HG03196 (cell line): Measurements from ENCODE around the gene RTN4R.
"Not testable (repeated sequence)": the region's sequence is repeated elsewhere in the genome, so short reads cannot be mapped to it uniquely, and the experiment has no call there.

Experiments
- ATAC-seq: cut with Tn5 transposase; IDR thresholded peaks from one replicate; pipeline ENCODE4 v1.9.1; 2021; ENCODE audit not compliant: unreplicated experiment

RTN4R gene

DNA sequence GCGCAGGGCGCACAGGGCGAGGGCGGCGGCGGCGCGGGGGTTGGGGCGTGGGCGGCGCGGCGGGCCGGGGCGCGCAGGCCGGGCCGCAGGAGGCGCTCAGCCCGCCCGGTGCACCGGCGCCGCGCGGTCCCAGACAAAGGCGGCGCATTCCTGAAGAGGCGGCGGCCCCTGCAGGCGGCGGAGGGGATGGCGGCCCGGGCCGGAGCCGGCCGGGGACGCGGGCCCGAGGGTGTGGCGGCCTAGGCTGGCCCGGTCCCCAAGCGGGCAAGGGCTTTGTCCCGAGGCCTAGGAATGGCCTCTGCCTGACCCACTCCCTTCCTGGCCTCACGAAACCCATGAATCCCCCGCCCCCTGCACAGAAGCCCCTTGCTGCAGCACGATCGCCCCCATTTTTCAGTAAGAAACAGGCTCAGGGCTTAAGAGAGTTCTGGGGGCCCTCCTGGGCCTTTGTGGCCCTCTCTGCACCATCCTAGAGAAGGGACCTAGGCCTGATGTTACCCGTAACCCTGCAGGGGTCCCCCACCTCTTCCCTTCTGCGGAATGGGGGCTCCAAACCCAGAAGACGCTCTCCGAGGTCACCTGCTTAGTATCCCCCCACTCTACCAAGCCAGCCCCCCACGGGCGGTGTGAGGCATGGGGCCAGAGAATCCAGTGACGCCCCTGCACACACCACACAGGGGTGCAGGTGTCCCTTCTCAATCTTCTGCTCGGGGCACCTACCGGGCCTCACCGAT is at the start of gene RTN4R:
Gene RTN4R, minus strand, starts transcription at position 40 of the 734 bp plus-strand sequence. CDS start 226 bp downstream, outside the sequence.
- ATAC-seq: no peak

DNA sequence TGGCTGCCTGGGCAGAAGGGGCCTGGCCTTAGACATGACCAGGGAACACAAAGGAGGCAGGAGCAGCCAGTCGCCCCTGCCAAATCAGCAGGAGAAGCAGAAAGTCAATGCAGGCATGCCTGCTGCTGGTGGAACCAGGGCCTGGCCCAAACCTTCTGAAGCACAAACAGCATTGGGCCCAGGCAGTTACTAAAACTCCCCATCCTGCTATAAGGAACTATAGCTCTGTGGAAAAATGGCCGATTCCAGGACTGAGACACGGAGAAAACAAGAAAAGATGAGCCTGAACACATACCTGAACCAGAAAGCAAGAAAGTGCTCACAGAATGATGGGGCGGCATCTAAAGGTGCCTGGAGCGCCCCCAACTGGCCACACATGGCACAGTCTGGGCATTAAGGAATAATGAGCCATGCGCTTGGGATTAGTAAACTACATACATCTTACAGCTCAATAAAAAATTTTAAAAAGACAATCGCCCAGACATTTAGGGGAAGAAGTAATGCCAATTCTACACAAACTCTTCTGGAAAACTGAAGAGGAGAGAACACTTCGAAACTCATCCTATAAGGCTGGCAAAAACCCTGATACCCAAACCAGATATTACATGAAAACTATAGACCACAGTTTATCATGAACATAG is 49.4 kb upstream of the RTN4R start:
- ATAC-seq: not testable (repeated sequence)

DNA sequence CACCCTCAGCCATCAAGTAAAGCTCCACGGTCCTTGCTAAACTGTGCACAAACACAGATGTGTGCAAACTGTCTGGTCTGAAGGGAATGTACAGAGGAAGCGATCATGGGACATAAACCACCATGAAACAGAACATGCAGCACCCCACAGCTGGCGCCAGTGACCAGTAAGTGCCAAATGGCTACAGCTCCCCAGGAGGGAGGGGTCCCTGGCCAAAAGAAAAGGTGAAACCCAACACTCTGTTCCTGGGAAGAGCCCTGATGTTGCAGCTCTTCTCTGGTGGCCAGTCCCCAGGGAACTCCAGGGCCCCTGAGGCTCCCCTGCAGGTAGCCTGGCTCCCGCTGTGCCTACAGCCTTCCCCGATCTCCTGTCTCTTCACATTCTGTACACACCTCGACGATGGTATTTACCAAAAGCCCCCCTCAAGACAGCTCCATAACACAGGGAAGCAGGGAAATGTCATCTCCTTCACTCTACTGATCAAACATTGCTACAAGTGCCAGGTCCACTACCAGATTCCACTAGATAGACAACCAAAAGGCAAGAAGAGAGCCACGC is 48.8 kb upstream of the RTN4R start:
- no peak for ATAC-seq

DNA sequence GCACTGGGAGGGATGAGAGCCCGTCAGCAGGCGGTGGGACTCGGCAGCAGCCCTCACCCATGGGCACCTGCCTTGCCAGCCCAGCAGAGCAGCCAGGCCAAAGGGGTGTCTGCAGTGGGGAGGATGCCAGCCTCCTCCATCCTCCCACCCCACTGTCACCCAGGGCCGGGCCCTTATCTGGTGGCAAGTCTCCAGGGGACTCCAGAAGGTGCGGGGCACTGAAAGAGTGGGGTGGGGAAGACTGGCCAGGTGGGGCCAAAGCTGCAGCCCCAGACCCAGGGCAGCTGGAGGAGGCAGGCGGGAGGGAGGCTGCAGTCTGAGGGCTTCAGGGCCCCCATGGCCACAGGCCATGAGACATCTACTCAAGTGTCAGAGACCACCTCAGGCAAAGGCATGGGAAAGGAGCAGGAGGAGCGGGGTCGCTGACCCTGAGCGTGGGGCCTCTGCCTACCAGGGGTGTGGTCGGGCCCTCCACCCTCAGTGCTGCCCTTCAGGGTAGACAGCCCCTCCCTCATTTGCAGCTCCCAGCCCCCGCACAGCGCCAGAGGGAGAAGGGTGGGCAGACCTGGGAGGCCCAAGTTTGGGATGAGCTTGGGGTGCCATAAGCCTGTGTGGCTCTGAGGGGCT is 48.2 kb upstream of the RTN4R start:
- no peak for ATAC-seq

DNA sequence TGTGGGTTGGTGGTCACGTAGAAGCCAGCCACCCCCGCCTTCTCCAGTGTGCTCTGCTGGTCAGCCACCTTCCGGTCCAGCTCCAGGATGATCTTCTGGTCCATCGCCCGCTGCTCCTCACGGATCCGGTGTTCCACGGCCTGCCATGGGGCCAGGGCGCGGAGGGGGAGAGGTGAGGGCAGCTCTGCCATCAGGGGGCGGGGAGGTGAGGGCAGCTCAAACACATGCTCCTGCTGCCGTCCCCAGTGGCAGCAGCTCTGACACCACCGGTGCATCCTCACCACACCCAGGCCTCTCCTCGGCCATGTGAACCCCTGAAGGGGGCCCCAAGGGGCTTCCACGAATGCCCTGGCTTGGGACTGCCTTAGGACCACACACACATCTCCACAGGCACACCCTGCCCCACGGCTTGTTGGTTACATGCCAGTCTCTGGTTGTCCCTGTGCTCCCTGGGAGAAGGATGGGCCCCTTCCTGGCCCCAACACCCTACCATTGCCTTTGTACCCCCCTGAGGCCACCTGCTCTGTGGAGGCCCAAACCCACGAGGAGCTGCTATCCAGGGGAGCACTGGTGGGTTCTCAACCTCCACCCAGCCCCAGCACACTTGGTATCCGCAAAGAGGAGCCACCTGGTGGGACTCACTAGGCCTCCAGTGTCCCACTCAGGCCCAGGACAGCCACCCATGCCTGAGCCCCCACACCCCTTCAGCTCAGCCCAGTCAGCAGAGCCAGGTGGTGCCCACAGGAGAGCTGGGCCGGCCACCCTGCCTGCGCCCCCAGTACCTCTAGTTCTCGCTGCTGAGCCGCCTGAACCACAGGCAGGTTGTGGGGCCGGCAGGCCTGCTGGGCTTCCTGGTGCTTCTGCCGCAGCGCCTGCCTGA is 47.5 kb upstream of the RTN4R start:
- ATAC-seq: no peak

DNA sequence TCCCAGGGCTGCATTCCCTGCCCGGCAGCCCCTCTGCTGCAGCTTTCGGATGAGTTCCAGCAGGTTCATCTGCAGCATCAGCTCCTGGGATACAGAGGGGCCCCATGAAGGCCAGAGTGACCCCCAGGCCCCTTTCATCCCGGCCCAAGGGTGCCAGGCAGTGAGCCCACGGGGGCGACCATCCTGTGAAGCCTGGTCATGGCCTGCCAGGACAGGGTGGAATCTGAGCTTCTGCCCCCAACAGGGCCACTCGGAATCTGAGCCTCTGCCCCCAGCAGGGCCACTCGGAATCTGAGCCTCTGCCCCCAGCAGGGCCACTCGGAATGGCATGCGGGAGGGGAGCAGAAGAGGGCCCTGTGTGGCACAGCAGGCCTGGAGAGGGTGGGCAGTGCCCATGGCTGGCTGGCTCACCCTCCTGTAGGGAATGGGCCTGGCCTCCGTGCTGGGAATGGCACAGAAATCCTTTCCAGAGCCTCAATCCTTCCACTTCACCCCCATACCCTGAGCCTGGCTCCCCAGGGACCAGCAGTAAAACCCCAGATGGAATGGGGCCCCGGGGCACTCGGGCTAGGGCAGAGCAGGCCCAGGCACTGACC is 46.7 kb upstream of the RTN4R start:
- ATAC-seq: not testable (repeated sequence)

DNA sequence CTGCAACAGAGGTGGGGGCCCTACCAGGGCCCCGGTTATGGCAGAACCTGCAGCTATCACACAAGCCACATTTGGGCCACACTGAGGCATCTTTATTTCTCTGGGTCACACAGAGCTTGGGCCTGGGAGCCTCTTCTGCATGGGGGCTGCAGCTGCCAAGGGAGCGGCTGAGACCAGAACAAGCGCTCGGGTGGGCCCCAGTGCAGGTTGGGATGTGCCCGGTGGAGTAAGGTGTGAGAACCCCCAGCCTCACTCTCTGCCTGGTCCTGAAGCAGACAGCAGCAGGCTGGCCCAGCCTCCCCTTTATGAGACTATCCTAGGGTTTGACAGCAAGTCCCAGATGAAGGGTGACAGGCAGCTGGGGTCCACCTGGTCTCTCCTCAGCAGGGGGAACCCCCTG is 46.1 kb upstream of the RTN4R start:
- not testable (repeated sequence) for ATAC-seq

DNA sequence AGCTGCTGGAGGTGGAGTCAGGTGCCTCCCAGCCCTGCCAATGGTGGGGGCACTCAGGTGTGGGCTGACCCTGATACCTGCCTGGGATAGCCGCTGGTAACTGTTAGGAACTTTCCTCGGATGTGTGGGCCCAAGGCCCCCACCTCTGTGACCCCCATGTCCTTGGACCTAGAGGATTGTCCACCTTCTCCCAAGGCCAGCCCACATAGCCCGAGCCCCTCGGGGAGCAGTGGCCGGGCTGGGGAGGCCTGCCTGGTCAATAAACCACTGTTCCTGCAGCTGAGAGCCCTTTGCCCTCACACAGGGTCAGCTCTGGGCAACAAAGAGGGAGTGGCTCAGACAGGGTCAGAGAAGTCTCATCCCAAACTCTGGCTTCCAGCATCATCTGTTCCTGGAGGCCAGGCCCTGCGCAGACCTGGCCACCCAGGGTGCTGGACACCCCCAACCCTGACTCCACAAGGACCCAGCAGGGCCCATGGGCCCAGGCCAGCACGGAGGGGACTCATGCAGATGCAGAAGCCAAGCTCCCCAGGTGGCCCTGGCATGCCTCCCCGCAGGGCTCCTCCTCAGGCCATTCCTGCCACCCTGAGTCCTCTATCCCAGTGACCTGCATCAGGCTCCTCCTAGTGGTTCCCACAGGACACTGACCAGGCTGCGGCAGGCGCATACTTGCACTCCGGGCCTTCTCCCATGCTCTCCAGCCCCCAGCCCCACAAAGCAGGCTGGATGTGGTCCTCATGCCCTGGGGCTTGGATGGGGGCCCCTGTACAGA is 45.4 kb upstream of the RTN4R start:
- ATAC-seq: not testable (repeated sequence)

DNA sequence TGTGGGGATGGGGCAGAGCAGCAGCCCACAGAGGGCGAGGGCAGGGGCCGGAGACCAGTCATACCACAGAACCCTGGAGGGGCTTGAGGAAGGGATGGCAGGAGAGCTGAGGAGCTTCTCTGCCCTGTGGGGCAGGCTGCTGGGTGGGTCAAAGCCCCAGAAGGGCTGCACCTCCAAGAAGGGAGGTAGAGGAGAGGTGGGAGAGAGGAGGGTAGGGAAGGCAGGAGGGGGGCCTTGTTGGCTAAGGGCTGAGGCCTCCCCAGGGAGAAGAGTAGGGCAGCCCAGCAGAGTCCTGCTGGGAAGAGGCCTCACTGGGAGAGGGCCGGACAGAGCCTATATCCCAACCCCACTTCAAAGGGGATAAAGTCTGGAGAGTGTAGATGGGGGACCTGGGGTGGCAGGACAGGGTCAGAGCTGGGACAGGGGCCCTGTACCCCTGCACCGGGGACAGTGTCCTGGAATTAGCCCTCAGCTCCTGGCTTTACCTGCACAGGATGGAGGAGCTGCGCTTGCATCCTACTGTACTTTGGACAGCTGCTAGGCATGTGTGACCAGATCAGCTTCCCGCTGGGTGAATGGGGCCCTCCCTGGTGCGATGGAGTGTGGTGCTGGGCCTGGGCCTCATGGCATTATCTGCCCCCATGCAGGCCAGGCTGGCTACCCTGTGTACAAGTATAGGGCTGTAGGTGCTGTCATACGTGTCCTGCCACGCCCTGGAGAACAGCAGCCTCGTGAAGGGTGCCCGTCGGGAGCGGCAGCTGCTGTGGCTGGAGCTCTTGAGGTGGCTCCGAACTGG is 44.5 kb upstream of the RTN4R start:
- no peak for ATAC-seq

DNA sequence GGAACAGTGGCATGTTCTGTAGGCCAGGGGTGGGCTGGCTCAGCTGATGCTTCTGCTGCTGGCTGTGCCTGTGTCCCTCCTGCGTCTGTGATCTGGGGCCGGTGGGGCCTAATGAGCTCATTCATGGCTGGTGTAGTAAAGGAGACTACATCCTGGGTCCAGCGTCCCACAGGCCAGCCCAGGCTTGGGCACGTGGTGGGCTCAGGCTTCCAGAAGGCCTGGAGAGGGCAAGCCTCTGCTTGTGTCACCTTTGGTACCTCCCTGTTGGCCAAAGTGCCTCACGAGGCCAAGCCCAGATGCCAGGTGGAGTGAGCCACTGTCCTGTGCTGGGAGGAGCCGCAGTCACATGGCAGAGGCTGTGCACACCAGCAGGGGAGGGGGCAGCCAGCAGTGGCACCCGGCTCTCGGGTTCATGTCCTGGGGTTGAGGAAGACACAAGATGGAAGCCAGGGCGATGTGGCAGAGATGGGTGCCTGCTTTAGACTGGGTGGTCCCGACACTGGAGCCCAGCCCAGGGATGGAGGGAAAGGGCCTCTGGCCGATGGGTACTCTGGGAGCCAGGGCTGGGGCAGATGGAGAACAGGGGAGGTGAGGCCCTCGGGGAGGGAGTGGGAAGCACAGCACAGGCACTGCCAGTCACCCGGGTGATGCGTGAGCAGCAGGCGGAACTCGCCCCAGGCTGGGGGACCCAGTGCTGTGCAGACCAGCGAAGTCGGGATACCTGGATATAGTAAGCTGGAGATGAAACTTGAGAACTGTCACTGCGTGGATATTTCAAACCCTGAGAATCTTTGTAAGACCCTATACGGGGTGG is 43.3 kb upstream of the RTN4R start:
- ATAC-seq: not testable (repeated sequence)

DNA sequence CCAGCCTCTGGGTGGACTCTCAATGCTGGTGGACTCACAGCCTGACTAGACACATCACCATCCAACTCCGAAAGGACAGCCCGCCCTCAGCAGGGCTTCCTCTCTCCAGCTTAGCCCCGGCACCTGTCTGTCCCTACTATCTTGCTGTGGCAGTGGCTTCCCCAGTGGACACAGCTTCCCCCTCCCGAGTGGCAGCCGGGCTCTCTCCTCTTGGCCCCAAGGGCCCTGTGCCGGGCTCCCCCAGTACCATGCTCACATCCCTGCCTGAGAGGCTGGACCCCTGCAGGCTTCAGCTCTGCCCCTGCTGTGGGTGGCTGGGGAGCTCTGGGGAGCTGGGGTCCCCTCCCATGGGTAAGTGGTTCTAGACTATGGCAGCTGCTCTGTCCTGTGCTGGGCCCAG is 42.7 kb upstream of the RTN4R start:
- ATAC-seq: not testable (repeated sequence)

DNA sequence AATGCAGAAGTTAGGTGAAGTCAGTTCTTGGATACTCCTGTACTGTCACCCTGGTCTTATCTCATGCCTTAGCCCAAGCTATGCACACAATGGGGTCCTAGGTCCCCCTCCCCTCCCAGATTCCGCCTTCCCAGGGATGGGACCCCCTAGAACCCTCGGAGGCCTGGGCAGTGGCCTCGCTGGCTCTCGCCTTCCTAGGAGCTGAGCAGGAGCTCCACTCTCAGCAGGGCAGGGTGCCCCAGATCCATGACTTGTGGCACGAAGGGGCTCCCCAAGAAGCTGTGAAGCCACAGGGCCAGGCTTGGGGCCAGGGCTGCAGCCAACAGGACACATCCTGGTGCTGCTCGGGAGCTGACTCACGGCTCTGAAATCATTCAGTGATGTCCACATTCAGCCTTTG is 42.1 kb upstream of the RTN4R start:
- not testable (repeated sequence) for ATAC-seq

DNA sequence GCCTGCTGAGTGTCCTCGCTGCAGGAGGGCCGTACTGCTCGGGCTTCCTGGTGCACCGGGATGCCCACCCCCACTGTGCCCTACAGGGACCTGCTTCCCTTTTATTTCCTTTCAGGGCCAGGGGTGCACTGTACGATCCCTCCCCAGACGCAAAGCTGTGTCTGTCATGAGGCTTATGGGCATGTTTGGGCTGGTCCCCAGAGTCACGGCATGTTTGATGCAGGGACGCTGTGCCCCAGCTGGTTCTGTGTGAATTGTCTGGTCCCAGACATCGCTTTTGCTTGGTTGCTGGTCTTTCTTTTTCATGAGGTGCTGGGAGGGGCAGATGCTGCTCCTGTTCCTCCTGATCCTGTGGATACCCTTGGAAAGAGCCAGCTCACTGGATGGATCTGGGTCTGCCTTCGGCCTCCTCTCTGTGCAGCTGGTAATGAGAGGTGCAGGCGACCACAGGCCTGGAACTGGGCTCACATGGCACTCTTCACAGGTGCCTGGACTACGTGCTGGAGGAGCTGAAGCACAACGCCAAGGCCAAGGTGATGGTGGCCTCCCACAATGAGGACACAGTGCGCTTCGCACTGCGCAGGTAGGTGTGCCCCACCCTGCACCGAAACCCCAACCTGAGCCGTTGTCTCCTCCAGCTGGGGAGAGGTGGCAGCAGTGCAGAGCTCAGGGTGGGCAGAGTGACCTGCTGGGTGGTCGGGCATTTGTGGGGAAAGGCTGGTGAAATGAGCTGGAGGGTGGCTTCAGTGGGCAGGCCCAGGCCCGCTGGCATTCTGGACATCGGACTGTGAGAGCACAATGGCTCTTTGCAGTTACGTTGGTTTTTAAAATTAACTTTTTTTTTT is 40.9 kb upstream of the RTN4R start:
- not testable (repeated sequence) for ATAC-seq

DNA sequence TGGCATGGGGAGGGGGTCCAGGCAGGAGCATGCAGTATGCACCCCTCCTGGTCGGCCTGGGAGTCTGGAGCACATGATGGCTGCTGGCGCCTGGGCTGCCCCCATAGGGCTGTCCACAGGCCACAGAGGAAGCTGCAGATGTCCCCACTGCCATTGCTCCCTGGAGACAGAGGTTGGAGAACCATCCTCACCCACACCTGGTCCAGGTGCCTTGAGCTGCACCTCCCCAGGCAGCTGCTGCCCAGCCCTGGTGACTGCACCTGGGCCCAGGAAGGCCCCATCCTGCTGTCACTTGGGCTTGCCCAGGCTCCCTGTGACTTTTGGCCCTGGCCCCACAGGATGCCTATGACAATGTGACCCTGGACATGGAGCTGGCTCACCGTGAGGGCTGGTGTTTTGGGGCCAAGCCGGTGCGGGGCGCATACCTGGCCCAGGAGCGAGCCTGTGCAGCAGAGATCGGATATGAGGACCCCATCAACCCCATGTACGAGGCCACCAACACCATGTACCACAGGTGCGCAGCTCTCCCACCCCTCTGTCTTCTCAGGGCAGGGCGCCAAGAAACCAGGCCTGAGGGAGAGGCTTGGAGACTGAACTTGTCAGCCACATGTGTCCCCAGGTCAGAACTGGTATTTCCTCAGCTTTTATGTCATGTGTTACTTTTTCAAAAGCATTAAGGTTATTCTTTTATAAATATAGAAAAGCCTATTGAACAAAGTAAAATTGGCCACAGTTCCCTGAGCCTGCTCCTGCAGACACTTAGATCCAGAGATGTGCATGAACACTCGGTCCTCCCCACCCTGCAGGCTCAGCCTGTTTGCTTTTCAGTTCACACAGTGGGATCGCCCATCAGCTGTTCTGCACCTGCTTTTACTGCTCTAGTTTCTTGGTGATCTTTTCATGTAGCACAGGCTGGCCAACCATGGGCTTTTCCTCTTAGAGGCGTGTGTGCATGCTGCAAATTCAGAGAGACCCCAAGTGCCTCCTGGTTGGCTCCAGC is 39.6 kb upstream of the RTN4R start:
- ATAC-seq: not testable (repeated sequence)

DNA sequence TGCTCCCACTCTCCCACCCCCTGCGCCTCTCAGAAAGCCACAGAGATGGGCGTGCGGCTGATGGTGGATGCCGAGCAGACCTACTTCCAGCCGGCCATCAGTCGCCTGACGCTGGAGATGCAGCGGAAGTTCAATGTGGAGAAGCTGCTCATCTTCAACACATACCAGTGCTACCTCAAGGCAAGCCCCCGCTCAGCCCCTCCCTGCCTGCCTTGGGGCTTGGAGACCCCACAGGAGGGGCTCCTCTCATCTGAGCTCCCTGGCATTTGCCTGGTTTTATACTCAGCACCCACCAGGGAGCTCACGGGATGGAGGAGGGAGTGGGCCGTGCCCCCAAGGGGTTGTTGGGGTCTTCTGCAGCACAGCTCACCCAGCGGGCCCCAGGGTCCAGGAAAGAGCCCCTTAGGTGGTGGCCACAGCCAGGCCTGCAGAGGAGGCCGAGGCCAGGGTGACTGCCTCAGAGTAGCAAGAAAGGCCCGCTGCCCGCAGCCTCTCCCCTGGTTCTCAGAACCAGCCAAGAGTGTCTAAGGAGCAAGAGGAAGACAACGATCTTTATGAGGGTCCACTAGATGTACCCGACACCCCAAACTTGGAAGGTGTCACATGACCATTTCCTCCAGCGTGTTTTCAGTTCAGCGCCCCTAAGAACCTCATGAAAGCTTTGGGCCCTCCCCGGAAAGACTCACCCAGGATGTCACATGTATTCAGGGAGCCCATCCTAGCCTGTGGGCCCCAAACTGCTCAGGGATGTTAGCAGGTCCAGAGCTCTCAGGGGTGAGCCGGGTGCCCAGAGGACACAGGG is 38.7 kb upstream of the RTN4R start:
- not testable (repeated sequence) for ATAC-seq
